ENCODE results near the gene RPS15. TPM values are rescaled to one million over a fixed set of nuclear protein-coding genes. Genes with fewer than 3 reads are reported as not detected.

RPS15 gene
- total and polyA plus RNA-seq, 9 of the 15 experiments (the other 6 are each of a cell fraction or from before 2014, with no cell fraction given): 605 to 2,791 (median 957) TPM

GRCh38 chr19:1401138-1401888 is 36.9 kb upstream of the RPS15 start, which contains the start of gene GAMT (continued):
- no peak for TF ChIP-seq REST (IDR thresholded peaks at IDR 0.05; ENCODE audit: borderline replicate concordance)
- no peak for TF ChIP-seq REST (CRISPR knock-in tag; IDR thresholded peaks at IDR 0.05; ENCODE audit: low read depth)
- no peak for TF ChIP-seq MECOM (CRISPR knock-in tag; IDR thresholded peaks at IDR 0.05)
- TF ChIP-seq KHSRP (IDR thresholded peaks at IDR 0.05): no peak
- TF ChIP-seq HDAC2 (IDR thresholded peaks at IDR 0.05): no peak
- no peak for TF ChIP-seq CBX5 (IDR thresholded peaks at IDR 0.05; ENCODE audit: borderline replicate concordance, low read depth)
- no peak for TF ChIP-seq PATZ1 (CRISPR knock-in tag; IDR thresholded peaks at IDR 0.05; ENCODE audit: borderline replicate concordance)
- no peak for TF ChIP-seq RBM39 (optimal IDR thresholded peaks at IDR 0.05; ENCODE audit: low read depth, low read length)
- TF ChIP-seq NCOA4 (IDR thresholded peaks at IDR 0.05; ENCODE audit: partially characterized antibody): no peak
- TF ChIP-seq ZFX (CRISPR knock-in tag; IDR thresholded peaks at IDR 0.05): peak; percentile 79
- TF ChIP-seq ZNF766 (CRISPR knock-in tag; conservative IDR thresholded peaks at IDR 0.05): no peak
- no peak for TF ChIP-seq ZNF436 (CRISPR knock-in tag; IDR thresholded peaks at IDR 0.05)
- TF ChIP-seq BCLAF1 (IDR thresholded peaks at IDR 0.05; ENCODE audit: borderline replicate concordance in 1 of 2, control insufficient read depth in 1 of 2, low read depth in 2 of 2, low read length in 1 of 2): no peak
- TF ChIP-seq TAL1 (IDR thresholded peaks at IDR 0.05): no peak
- TF ChIP-seq ZNF184 (CRISPR knock-in tag; IDR thresholded peaks at IDR 0.05): no peak
- peak; percentile 68 for TF ChIP-seq L3MBTL2 (IDR thresholded peaks at IDR 0.05)

Measured in K562 (cell line).